T-cell (primary cell): ENCODE measurements around the gene AQP9. TPM values are rescaled to one million over a fixed set of nuclear protein-coding genes. Genes with fewer than 3 reads are reported as not detected.
"Not testable (repeated sequence)": the region's sequence is repeated elsewhere in the genome, so short reads cannot be mapped to it uniquely, and the experiment has no call there.

Experiments
- ATAC-seq, 4 experiments: fragments of 200-7000 bp in 3 of 4; fragments of 150-1000 bp in 1 of 4; cut with Tn5 transposase; replicated peaks in 1 of 4; 1 replicate in 3 of 4; 2 replicates in 1 of 4; pipeline ENCODE4 v1.10.0; 2021; ENCODE audit warnings: moderate library complexity in 3 of 4, mild to moderate bottlenecking in 2 of 4, moderate number of reproducible peaks in 1 of 4
- CTCF ChIA-PET, 2 donors: fragments of 300-600 bp; sonication (Branson Sonifier 250); formaldehyde crosslinking; loops; one replicate each; lab custom pipeline; 2022; ENCODE audit warnings: antibody characterized with exemption in 2 of 2; lab: Charles Lee
- POLR2A ChIA-PET, 2 donors: fragments of 300-600 bp; sonication (Branson Sonifier 250); formaldehyde crosslinking; loops; one replicate each; lab custom pipeline; 2022; ENCODE audit warnings: antibody characterized with exemption in 2 of 2; lab: Charles Lee
- DNase-seq, 35 experiments: peaks; one replicate each; pipeline versions ENCODE4 v3.0.0 to v3.0.0-alpha.2; 2013 to 2023
- H3K27ac ChIP-seq: one replicate; pipeline ENCODE4 v1.5.1; 2013; ENCODE audit warnings: low read length
- H3K27me3 ChIP-seq, 2 experiments: replicated peaks in 1 of 2; 1 replicate in 1 of 2; 2 replicates in 1 of 2; pipeline versions ENCODE4 v1.6.1 to v1.7.0; 2013; ENCODE audit warnings: low read length in 1 of 2, mixed read lengths in 1 of 2; ENCODE audit not compliant: control insufficient read depth in 2 of 2, insufficient read depth in 2 of 2; ENCODE audit errors: extremely low read depth in 1 of 2
- H3K36me3 ChIP-seq, 2 donors: 1 replicate in 1 of 2; 2 replicates in 1 of 2; pipeline versions ENCODE4 v1.6.1 to v1.7.0; 2013; ENCODE audit warnings: low read length in 1 of 2; ENCODE audit not compliant: control insufficient read depth in 2 of 2, insufficient read depth in 1 of 2; ENCODE audit errors: extremely low read depth in 1 of 2
- H3K4me1 ChIP-seq, 2 experiments: 1 replicate in 1 of 2; 2 replicates in 1 of 2; pipeline versions ENCODE4 v1.6.1 to v1.7.0; 2013; ENCODE audit warnings: low read length in 2 of 2, mixed read lengths in 1 of 2; ENCODE audit not compliant: insufficient read depth in 2 of 2, control insufficient read depth in 1 of 2; ENCODE audit errors: extremely low read depth in 1 of 2
- H3K4me3 ChIP-seq, 2 donors: 1 replicate in 1 of 2; 2 replicates in 1 of 2; pipeline versions ENCODE4 v1.5.1 to v1.7.0; 2013; ENCODE audit warnings: mild to moderate bottlenecking in 2 of 2, low read length in 1 of 2, moderate library complexity in 1 of 2; ENCODE audit not compliant: control insufficient read depth in 1 of 2; ENCODE audit errors: extremely low read depth in 1 of 2
- H3K9me3 ChIP-seq: 2 replicates; pipeline ENCODE4 v1.7.0; 2013
- H3K27ac Mint-ChIP-seq, 2 donors: one replicate each; pipeline ENCODE4 v1.8.0; 2020 to 2021; ENCODE audit warnings: mild to moderate bottlenecking in 2 of 2, mixed read lengths in 2 of 2
- H3K27me3 Mint-ChIP-seq, 2 donors: one replicate each; pipeline ENCODE4 v1.8.0; 2021 to 2022; ENCODE audit warnings: mixed read lengths in 2 of 2
- H3K36me3 Mint-ChIP-seq: one replicate; pipeline ENCODE4 v1.8.0; 2021; ENCODE audit warnings: mixed read lengths
- H3K4me1 Mint-ChIP-seq, 3 donors: one replicate each; pipeline ENCODE4 v1.8.0; 2020 to 2022; ENCODE audit warnings: mixed read lengths in 3 of 3, mild to moderate bottlenecking in 1 of 3
- H3K4me3 Mint-ChIP-seq, 3 donors: one replicate each; pipeline ENCODE4 v1.8.0; 2020 to 2022; ENCODE audit warnings: mild to moderate bottlenecking in 3 of 3, mixed read lengths in 3 of 3, moderate library complexity in 3 of 3
- H3K9me3 Mint-ChIP-seq, 3 donors: one replicate each; pipeline ENCODE4 v1.8.0; 2020 to 2022; ENCODE audit warnings: mixed read lengths in 3 of 3
- WGBS: methylation state at CpG from one replicate; pipeline ENCODE4 v1.1.5; 2013; ENCODE audit warnings: missing lambda C conversion rate; ENCODE audit not compliant: insufficient coverage; 5-methylcytosine and 5-hydroxymethylcytosine counted together
- total RNA-seq, 35 experiments: library from RNA in 6 of 35; stranded (reverse) in 6 of 35; fragments of 120-200 nt in 1 of 35; gene quantifications; one replicate each; pipeline versions ENCODE4 v1.2.1 to v1.2.4 and lab custom pipeline; 2013 to 2026

The AQP9 gene
- total RNA-seq, 5 donors from 2014 or later (not counting 1 experiment from before 2014, with no cell fraction given): 0.09 to 0.23 TPM; not detected in 3

DNA sequence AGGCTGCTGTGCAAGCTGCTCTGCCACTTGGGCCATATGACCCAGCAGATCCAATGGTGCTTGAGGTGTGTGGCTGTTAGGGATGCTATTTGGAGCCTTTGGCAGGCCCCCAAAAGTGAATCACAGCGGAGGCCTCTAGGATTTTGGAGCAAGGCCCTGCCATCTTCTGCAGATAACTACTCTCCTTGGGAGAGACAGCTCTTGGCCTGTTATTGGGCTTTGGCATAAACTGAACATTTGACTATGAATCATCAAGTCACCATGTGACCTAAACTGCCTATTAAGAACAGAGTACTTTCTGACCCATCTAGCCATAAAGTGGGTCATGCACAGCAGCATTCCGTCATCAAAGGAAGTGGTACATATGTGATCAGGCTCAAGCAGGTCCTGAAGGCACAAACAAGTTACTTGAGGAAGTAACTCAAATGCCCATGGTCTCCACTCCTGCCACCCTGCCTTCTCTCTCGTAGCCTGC is 70.9 kb downstream of the AQP9 start:
- H3K27ac ChIP-seq: peak overlapping the region; percentile 68
- H3K27me3 Mint-ChIP-seq, CTCF ChIA-PET, H3K4me3 Mint-ChIP-seq, H3K36me3 ChIP-seq, POLR2A ChIA-PET, H3K9me3 Mint-ChIP-seq, H3K4me1 Mint-ChIP-seq, H3K9me3 ChIP-seq, H3K27me3 ChIP-seq, H3K4me3 ChIP-seq, H3K36me3 Mint-ChIP-seq, H3K4me1 ChIP-seq: not testable (repeated sequence)
- ATAC-seq: peak in 3 of 4 experiments; percentile 38 to 77 (median 45)
- peak in 23 of 35 experiments; percentile 3 to 45 (median 19) for DNase-seq
- WGBS: 83% methylated on average over 2 of the region's 3 CpGs
- peak overlapping the region; percentile 67 to 80 for H3K27ac Mint-ChIP-seq

DNA sequence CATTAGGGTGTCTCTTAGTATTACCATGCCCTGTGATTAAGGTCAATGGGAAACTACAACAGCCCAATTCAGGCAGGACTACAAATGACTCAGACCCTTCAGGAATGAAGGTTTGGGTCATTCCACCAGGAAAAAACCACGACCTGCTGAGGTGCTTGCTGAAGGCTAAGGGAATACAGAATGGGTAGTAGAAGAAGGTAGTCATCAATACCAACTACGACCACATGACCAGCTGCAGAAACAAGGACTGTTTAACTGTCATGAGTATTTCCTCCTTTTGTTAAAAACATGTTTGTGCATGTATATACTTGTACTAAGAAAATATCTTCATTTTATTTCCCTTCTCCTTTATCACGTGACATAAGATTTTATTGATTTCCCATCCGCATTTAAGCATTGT is 71.8 kb downstream of the AQP9 start:
- POLR2A ChIA-PET, H3K9me3 Mint-ChIP-seq, H3K27me3 ChIP-seq, DNase-seq, H3K36me3 ChIP-seq, H3K27me3 Mint-ChIP-seq, H3K4me1 Mint-ChIP-seq, H3K4me1 ChIP-seq, H3K4me3 Mint-ChIP-seq, CTCF ChIA-PET, H3K9me3 ChIP-seq, H3K4me3 ChIP-seq, ATAC-seq, H3K27ac ChIP-seq, H3K36me3 Mint-ChIP-seq: not testable (repeated sequence)
- peak overlapping the region in 1 of 2 donors; percentile 66 for H3K27ac Mint-ChIP-seq
- no CpG with 5 or more reads among the region's 4 CpGs for WGBS

DNA sequence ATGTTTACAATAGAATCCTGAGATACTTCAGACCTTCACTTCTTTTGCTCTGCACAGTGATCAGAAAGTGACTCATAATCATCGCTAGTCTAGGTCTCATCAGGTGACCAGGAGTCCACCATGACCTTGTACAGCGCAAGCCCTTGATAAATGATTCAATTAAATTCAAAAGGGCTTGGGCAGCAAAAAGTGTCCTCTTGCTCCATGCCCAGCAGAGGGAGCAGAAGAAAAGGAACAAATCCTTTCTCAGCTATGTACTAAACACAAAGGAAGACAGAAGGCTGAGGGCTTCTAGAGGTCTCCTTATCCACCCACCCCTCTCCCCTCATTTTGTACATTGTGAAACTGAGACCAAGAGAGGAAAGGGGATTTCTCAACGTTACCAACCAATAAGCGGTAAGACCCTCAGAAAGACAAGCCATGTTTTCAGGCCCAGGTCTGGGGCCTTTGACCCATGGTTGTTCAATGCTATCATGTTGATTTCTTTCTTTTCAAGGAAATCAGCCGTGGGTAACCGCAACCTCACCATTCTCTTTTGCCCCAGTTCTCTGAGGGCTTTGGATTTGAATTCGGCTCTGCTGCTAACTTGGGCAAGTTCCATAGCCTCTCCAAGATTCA is 74.8 kb downstream of the AQP9 start:
- no peak overlapping the region for H3K4me3 Mint-ChIP-seq
- DNase-seq (no peak), ATAC-seq (no peak)
- no peaks in the 10 kb centered on the region for H3K36me3 Mint-ChIP-seq
- Histone ChIP-seq H3K9me3 (no peaks in the 10 kb centered on the region), H3K27me3 (no peaks in the 10 kb centered on the region), H3K4me1 (peaks cover 0 to 4% of the 10 kb centered on the region in 2 experiments), H3K4me3 (no peak overlapping the region), H3K27ac (no peak overlapping the region), H3K36me3 (no peaks in the 10 kb centered on the region)
- no peaks in the 10 kb centered on the region for H3K27me3 Mint-ChIP-seq
- no peaks in the 10 kb centered on the region for H3K9me3 Mint-ChIP-seq
- ChIA-PET POLR2A (interaction anchor here in 1 of 2 donors (0.5 kb wide), 1 partner anchor 31 kb away, joined by 4 read pairs; no protein-coding TSS in a partner anchor), CTCF (no interaction called here)
- WGBS: 90% methylated on average over 4 of the region's 7 CpGs
- no peak overlapping the region for H3K27ac Mint-ChIP-seq
- peaks cover 0 to 3% (median 2%) of the 10 kb centered on the region in 3 donors for H3K4me1 Mint-ChIP-seq

- Histone ChIP-seq H3K27me3 (no peaks in the 10 kb centered on the region), H3K9me3 (no peaks in the 10 kb centered on the region), H3K4me1 (peaks cover 0 to 3% of the 10 kb centered on the region in 2 experiments), H3K36me3 (no peaks in the 10 kb centered on the region), H3K27ac (no peak overlapping the region), H3K4me3 (no peak overlapping the region)
- H3K36me3 Mint-ChIP-seq: no peaks in the 10 kb centered on the region
- ATAC-seq: no peak
- no peak overlapping the region for H3K27ac Mint-ChIP-seq
- no peaks in the 10 kb centered on the region for H3K27me3 Mint-ChIP-seq
- WGBS: 60% methylated on average over 1 of the region's 5 CpGs
- no peaks in the 10 kb centered on the region for H3K9me3 Mint-ChIP-seq
- no peak for DNase-seq
- ChIA-PET CTCF (no interaction called here), POLR2A (no interaction called here)
- H3K4me1 Mint-ChIP-seq: peaks cover 0 to 3% (median 2%) of the 10 kb centered on the region in 3 donors
- H3K4me3 Mint-ChIP-seq: no peak overlapping the region
These were observed 75.6 kb downstream of the AQP9 start for GRCh38 chr15:58213587-58214338.

DNA sequence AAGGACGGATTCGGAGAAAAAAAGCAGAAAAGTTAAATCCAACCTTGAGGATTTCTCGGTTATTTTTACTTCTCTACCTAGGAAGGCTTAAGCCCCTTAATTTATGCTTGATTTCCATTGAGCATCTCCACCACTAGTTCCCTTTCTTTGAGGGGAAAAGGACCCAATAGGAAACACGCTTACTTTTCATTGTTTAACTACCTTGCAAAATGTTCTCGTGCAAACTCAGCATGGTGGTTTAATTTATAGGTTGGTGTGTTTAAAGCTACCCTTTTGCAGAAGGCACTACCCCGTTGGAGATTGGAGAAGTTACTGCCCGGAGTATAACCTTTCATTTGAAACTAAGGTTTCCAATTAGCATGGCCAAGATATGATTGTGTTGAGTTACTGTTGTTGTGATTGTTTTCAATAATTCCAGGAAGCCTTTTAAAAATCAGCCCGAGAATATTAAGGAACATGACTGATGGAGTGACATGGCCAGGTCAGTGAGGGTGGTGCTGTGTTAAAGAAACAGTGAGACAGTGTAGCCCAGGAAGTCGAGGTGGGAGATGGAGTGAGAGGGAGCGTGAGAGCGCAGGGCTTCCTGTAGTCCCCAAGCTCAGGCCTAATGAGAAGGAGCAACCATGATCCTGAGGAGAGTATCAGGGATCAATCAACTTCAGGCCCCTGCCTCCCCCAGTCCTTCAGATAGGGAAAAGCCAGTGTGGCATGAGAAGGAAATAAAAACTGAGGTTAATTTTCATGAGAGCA is 76.6 kb downstream of the AQP9 start:
- H3K36me3 ChIP-seq: no peaks in the 10 kb centered on the region
- H3K4me3 Mint-ChIP-seq: no peak overlapping the region
- POLR2A ChIA-PET: no interaction called here
- H3K27me3 Mint-ChIP-seq: no peaks in the 10 kb centered on the region
- no peak overlapping the region for H3K4me3 ChIP-seq
- H3K27ac ChIP-seq: no peak overlapping the region
- DNase-seq (no peak), ATAC-seq (no peak)
- peaks cover 0 to 2% (median 0%) of the 10 kb centered on the region in 3 donors for H3K9me3 Mint-ChIP-seq
- H3K4me1 Mint-ChIP-seq: no peaks in the 10 kb centered on the region
- H3K27ac Mint-ChIP-seq: no peak overlapping the region
- H3K9me3 ChIP-seq: no peaks in the 10 kb centered on the region
- 40% methylated on average over 3 of the region's 11 CpGs for WGBS
- H3K27me3 ChIP-seq: no peaks in the 10 kb centered on the region
- no peaks in the 10 kb centered on the region for H3K36me3 Mint-ChIP-seq
- H3K4me1 ChIP-seq: no peaks in the 10 kb centered on the region
- CTCF ChIA-PET: no interaction called here

GRCh38 chr15:58217460-58217859 is 79.3 kb downstream of the AQP9 start:
- Mint-ChIP-seq H3K4me1 (no peaks in the 10 kb centered on the region), H3K27ac (no peak overlapping the region), H3K9me3 (peaks cover 0 to 2% (median 0%) of the 10 kb centered on the region in 3 donors), H3K4me3 (no peak overlapping the region), H3K27me3 (peaks cover 5 to 7% of the 10 kb centered on the region in 2 donors), H3K36me3 (no peaks in the 10 kb centered on the region)
- ATAC-seq: no peak
- Histone ChIP-seq H3K36me3 (no peaks in the 10 kb centered on the region), H3K4me3 (no peak overlapping the region), H3K9me3 (no peaks in the 10 kb centered on the region), H3K4me1 (no peaks in the 10 kb centered on the region), H3K27ac (no peak overlapping the region), H3K27me3 (peaks cover 0 to 5% of the 10 kb centered on the region in 2 experiments)
- CTCF ChIA-PET: interaction anchor here in 1 of 2 donors (0.6 kb wide), 1 partner anchor 1273 kb away, joined by 3 read pairs; no protein-coding TSS in a partner anchor
- DNase-seq: no peak
- POLR2A ChIA-PET: no interaction called here
- WGBS: no CpG with 5 or more reads among the region's 4 CpGs
